Measurements from ENCODE around the gene ZNF524.
"Not testable (repeated sequence)": the region's sequence is repeated elsewhere in the genome, so short reads cannot be mapped to it uniquely, and the experiment has no call there.

The ZNF524 gene
- 10.4 to 27.7 (median 12.5) reads per million in 3 experiments for total RNA-seq

- peak; percentile 90 for DNase-seq
Measured at GRCh38 chr19:55599842-55600661, at the start of gene ZNF524. ZNF524 (plus strand) TSS chr19:55600288; CDS start chr19:55602113, 1,825 bp downstream.

- no peak for DNase-seq
Measured at GRCh38 chr19:55550321-55550650, 49.8 kb upstream of the ZNF524 start.

DNA sequence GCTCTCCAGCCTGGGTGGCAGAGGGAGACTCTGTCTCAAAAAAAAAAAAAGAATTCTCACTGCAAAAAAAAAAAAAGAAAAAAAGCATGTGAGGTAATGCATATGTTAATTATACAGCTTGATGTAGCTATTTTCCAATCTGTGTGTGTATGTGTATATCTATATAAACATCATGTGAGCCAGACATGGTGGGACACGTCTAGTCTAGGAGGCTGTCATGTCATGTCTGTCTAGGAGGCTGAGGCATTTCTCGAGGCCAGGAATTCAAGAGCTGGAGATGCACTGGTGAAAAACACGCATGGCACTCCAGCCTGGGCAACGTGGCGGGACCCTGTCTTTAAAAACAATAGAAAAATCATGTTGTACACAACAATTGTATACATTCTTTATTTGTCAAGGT, 47.9 kb upstream of the ZNF524 start:
- DNase-seq = no peak

DNA sequence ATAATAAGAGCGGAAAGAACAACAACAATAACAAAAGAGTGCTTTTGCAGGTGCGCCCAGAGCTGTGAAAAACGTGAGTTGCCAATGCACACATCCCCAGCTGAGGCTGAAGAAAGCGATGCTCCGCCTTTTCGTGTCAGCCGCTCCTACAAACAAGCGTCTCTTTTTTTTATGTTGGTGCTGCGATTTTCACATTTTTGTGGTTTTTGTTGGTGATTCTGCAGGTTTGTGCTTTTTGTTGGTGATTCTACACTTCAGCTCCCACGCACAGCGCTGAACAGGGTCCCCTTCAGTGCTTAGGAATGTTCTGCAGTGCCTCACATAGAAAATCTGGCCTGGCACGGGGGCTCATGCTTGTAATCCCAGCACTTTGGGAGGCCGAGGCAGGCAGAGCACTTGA, 47.5 kb upstream of the ZNF524 start:
- DNase-seq = no peak

DNA sequence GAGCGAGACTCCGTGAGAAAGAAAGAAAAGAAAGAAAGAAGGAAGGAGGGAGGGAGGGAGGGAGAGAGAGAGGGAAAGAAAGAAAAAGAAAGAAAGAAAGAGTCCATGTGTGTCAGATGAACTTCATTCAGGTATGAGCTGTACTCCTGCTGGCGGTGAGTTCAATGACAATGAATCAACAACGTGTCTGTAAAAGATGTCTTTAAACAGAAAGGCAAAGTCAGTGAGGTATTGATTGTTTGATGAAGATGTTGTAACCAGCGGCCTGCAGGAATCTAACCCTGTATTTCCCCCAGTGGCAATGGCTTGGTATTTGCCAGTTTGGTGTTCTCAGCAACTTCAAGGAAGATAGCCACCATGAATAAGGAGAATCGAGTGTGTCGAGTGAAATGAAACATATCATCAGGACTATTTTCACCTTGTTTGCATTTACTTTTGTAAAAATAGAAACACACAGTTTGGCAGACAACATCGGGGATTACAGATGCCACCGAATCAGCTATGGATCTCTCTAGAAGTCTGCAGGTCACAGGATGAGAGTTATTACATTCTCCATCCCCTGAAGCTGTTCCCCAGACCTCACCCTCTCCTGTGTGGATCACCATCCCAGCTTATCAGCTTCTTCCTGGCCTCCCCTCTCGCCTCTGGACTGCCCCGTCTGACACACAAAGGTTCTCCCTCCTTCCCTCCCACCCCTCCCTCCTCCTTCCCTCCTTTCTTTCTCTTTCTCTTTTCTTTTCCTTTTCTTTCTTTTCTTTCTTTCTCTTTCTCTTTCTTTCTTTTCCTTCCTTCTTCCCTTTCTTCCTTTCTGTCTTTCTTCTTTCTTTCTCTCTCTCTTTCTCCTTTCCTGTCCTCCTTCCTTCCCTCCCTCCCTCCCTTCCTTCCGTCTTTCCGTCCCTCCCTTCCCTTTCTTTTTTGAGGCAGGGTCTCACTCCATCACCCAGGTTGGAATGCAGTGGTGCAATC, 46.6 kb upstream of the ZNF524 start:
- DNase-seq = no peak

- DNase-seq = no peak
Measured at GRCh38 chr19:55554302-55554701, 45.8 kb upstream of the ZNF524 start.

- no peak for DNase-seq
Measured at GRCh38 chr19:55554741-55555152, 45.3 kb upstream of the ZNF524 start.

- no peak for DNase-seq
Measured at GRCh38 chr19:55559684-55560083, 40.4 kb upstream of the ZNF524 start.

- no peak for DNase-seq
Measured at GRCh38 chr19:55563261-55563690, 36.8 kb upstream of the ZNF524 start.

DNA sequence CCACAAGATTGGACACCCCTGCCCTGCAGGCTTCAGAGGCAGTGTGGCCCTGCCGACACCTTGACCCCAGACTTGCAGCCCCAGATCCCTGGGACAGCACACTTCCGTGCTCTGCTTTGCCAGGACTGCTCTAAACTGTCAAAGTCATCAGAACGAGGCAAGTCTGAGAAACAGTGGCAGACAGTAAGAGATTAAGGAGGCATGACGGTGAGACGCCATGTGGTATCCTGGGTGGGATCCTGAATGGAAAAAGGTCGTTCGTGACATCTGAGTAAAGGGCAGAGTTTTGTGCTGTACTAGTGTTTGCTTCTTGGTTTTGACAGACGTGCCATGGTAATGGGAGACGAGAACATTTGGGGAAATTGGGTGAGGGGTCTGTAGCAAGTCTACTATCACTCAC, 33.3 kb upstream of the ZNF524 start:
- DNase-seq = no peak

GRCh38 chr19:55567708-55568328, 32.3 kb upstream of the ZNF524 start:
- no peak for DNase-seq

GRCh38 chr19:55569477-55569876, 30.6 kb upstream of the ZNF524 start:
- DNase-seq = not testable (repeated sequence)

DNA sequence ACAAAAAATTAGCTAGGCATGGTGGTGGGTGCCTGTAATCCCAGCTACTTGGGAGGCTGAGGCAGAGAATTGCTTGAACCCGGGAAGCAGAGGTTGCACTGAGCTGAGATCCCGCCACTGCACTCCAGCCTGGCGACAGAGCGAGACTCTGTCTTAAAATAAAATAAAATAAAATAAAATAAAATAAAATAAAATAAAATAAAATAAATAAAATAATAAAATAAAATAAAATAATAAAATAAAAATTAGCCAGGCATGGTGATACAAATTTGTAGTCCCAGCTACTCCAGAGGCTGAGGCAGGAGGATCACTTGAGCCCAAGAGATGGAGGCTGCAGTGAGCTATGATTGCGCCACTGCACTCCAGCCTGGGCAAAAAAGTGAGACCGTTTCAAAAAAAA, 26.2 kb upstream of the ZNF524 start:
- not testable (repeated sequence) for DNase-seq

DNA sequence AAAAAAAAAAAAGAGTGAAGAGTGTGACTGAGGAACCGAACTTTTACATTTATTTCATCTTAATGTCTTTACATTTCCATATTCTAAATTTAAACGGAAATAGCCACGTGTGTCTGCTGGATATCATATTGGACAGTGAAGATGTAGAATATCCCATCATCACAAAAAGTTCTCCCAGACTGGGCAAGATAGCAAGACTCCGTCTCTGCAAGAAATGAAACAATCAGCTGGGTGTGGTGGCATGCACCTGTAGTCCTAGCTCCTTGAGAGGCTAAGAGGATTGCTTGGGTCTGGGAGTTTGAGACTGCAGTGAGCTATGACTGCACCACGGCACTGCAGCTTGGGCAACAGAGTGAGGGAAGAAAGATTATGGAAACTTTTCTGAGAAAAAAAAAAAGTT, 23.3 kb upstream of the ZNF524 start:
- no peak for DNase-seq

GRCh38 chr19:55578031-55578760, 21.9 kb upstream of the ZNF524 start:
- no peak for DNase-seq

DNA sequence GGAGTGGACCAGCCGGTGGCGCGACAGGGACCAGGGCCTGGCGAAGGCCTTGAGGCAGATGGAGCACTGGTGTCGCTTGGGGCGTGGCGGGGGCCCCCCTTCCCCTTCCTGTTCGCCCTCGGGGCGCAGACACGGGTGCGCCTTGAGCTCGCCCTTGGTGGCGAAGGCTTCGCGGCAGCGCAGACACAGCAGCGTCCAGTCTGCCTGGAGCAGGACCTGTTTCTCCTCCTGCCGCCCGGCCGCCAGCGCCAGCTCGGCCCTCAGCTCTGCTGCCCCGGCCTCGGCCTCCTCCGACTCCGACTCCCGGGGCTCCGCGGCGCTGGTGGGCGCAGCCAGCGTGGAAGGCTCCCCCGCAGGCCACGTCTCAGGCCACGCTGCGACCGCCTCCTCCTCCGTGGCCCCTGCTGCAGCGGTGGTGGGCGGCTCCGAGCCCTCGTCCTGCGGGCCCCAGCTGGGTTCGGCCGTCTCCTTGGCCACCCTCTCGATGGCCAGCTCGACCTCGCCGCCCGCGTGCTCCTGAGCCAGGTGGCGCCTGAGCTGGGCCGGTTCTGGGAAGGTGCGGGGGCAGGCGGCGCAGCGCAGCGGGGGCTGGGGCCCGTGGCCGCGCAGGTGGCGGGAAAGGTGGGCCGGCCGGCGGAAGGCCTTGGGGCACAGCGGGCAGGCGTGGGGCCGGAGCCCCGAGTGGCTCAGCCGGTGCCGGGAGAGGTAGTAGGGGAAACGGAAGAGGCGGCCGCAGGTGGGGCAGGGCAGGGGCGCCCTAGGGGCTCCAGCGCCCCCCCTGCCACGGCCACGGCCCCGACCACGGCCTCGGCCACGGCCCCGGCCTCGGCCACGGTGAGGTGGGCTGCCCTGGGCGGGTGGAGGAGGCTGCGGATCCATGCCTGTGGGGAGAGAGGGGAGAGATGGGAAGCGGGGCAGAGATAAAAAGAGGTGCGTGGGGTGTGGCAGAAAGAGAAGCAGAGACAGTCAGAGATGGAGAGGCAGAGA, 21.0 kb upstream of the ZNF524 start:
- no peak for DNase-seq

DNA sequence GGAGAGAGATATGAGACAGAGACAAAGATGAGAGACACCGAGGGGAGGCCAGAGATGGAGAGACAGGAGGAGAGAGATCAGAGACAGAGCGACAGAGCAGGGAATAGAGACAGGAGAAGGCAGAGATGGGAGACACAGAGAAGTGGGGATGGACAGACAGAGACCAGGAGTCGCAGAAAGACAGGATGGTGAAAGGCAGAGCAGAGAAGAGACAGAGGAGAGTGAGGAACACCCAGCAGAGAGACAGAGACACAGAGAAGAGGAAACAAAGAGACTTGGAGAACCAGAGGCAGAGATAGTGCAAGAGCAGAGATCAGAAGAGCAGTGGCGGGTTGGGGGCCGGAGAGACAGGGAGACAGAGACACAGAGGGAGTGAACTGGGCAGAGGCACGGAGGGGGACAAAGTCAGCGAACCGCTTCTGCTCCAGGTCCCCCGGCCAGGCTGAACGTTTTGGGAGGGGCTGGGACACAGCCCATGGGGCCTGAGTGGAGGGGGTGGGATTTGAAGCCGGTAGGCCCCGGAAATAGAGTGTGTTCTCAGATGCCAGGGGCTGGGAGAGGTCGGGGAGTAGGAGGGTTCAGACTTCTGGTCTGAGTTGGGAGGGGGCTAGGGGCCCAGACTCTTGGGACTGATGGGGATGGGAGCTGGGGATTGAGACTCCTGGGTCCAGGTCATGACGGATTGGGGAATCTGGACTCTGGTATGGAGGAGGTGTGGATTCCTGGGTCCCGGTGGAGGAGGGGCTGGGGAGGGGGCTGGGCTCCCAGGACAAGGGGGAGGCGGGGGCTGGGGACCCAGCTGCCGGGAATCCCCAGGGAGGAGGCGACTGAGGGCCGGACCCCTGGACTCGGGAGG, 20.1 kb upstream of the ZNF524 start:
- DNase-seq = no peak

GRCh38 chr19:55580628-55581144, 19.4 kb upstream of the ZNF524 start, which contains the start of gene ZNF579:
ZNF579 (minus strand) TSS chr19:55580848; CDS start chr19:55579639, 1,209 bp downstream.
- DNase-seq = peak; percentile 59

- no peak for DNase-seq
Measured at GRCh38 chr19:55581145-55581822, 18.8 kb upstream of the ZNF524 start.

All from central memory CD4-positive, alpha-beta T cell (primary cell).